GM12872 (cell line): ENCODE data around the gene TOPORS.
A peak's percentile ranks its signal among the peaks of the same experiment; 100 is the strongest.

Experiments
- TF ChIP-seq, protein P1 (sequence below): IDR thresholded peaks from 3 replicates; pipeline ENCODE4 v1.5.1; 2011; ENCODE audit warnings: low read depth, mild to moderate bottlenecking, low read length, moderate library complexity; ENCODE audit not compliant: insufficient read depth

TOPORS gene

DNA sequence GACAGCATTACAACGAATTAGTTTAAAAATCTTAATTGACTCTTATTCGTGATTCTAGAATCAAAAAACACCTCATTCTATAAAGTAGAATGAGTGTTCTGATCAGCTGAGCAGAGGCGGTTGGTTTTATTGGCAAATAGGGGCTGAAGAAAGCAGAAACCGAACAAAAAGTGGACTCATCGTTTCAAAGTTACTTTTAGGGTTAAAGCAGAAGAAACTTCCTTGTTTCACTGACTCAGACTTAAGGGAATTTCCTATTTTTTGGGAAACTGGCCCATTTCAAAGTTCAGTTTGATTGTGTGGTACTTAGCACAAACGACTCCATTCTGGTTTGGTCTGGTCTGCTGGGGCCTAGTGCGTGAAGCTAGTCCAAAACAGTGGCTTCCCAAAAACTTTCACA lies 21.4 kb upstream of the TOPORS start:
- TF ChIP-seq, protein P1, sequence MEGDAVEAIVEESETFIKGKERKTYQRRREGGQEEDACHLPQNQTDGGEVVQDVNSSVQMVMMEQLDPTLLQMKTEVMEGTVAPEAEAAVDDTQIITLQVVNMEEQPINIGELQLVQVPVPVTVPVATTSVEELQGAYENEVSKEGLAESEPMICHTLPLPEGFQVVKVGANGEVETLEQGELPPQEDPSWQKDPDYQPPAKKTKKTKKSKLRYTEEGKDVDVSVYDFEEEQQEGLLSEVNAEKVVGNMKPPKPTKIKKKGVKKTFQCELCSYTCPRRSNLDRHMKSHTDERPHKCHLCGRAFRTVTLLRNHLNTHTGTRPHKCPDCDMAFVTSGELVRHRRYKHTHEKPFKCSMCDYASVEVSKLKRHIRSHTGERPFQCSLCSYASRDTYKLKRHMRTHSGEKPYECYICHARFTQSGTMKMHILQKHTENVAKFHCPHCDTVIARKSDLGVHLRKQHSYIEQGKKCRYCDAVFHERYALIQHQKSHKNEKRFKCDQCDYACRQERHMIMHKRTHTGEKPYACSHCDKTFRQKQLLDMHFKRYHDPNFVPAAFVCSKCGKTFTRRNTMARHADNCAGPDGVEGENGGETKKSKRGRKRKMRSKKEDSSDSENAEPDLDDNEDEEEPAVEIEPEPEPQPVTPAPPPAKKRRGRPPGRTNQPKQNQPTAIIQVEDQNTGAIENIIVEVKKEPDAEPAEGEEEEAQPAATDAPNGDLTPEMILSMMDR = no peak

GRCh38 chr9:32572900-32573523 lies 20.6 kb upstream of the TOPORS start, which contains the start of gene NDUFB6:
NDUFB6 (minus strand) TSS chr9:32573159; CDS start chr9:32573060, 99 bp downstream.
- TF ChIP-seq, protein P1 = no peak

- TF ChIP-seq, protein P1 = peak; percentile 83
These were observed 19.8 kb upstream of the TOPORS start for GRCh38 chr9:32571969-32572899.

GRCh38 chr9:32570262-32570661 lies 17.9 kb upstream of the TOPORS start:
- TF ChIP-seq, protein P1 = no peak

DNA sequence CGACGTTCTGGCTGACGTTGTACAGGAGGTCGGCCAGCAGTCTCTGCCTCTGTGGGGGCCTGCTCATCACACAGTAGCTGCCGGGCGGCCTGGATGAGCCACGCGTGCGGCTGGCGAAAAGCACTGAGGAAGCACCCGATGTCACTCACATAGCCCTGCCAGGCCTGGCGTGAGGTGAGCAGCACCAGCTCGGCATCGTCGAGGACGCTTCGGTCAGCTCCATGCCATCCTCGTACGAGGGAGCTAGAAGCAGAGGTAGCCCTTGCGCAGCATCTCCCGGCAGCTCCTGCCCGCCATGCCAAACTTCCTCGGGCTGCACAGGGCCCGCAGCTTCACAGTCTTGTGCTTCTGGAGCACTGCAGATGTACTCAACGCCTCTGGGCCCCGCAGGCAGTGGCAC lies 14.4 kb upstream of the TOPORS start:
- TF ChIP-seq, protein P1 = no peak

DNA sequence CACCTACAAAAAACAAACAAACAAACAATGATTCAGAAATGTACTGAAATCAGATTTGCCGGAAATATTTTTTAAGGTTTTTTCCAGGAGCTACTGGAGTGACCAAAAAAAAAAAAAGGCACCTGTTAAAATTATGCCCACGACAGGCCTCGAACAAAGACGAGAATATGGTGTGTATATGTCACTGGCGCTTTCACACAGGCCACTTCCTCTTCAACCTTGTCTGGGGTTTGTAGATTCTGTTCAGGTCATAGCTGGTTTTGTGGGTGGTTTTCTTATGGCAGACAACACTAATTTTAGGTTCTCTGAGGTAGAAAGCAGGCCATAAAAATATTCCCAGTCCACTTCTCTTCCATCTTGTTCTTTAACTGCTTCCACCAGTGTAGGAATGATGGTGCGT lies 13.6 kb upstream of the TOPORS start:
- TF ChIP-seq, protein P1 = no peak

GRCh38 chr9:32558408-32558934 lies 6.1 kb upstream of the TOPORS start:
- TF ChIP-seq, protein P1 = no peak
